ENCODE results near the gene ARPP21.

The ARPP21 gene

GRCh38 chr3:35739964-35740527 is 100.7 kb downstream of the ARPP21 start:
- TF ChIP-seq POU6F1 (CRISPR knock-in tag; IDR thresholded peaks at IDR 0.05; ENCODE audit: borderline replicate concordance, low read depth), result no peak
- TF ChIP-seq CREB5 (CRISPR knock-in tag; IDR thresholded peaks at IDR 0.05; ENCODE audit: low read depth), result no peak
- peak; percentile 47 for TF ChIP-seq ISL1 (CRISPR knock-in tag; IDR thresholded peaks at IDR 0.05)
- no peak for TF ChIP-seq PPARA (CRISPR knock-in tag; IDR thresholded peaks at IDR 0.05; ENCODE audit: borderline replicate concordance)
- TF ChIP-seq ZFP3 (CRISPR knock-in tag; IDR thresholded peaks at IDR 0.05), result no peak
- no peak for TF ChIP-seq BACH2 (CRISPR knock-in tag; IDR thresholded peaks at IDR 0.05; ENCODE audit: borderline replicate concordance)
- TF ChIP-seq ZNF565 (CRISPR knock-in tag; conservative IDR thresholded peaks at IDR 0.05; ENCODE audit: low read depth), result no peak
- ATAC-seq, result peak; percentile 62

- TF ChIP-seq ARNTL (CRISPR knock-in tag; IDR thresholded peaks at IDR 0.05; ENCODE audit: borderline replicate concordance, low read depth) (no peak), CREB5 (CRISPR knock-in tag; IDR thresholded peaks at IDR 0.05; ENCODE audit: low read depth) (no peak), PPARA (CRISPR knock-in tag; IDR thresholded peaks at IDR 0.05; ENCODE audit: borderline replicate concordance) (no peak), ZC3H10 (CRISPR knock-in tag; IDR thresholded peaks at IDR 0.05) (no peak), ZNF565 (CRISPR knock-in tag; conservative IDR thresholded peaks at IDR 0.05; ENCODE audit: low read depth) (no peak), TSHZ2 (CRISPR knock-in tag; IDR thresholded peaks at IDR 0.05) (no peak), TCF4 (CRISPR knock-in tag; IDR thresholded peaks at IDR 0.05; ENCODE audit: borderline replicate concordance) (no peak), TOX (CRISPR knock-in tag; IDR thresholded peaks at IDR 0.05; ENCODE audit: borderline replicate concordance) (no peak)
- no peak for ATAC-seq
These were observed 103.9 kb downstream of the ARPP21 start for GRCh38 chr3:35743218-35743617.

GRCh38 chr3:35744419-35744818 is 105.1 kb downstream of the ARPP21 start:
- ATAC-seq, result no peak
- TF ChIP-seq OSR1 (CRISPR knock-in tag; IDR thresholded peaks at IDR 0.05), result no peak
- no peak for TF ChIP-seq SNAI2 (CRISPR knock-in tag; IDR thresholded peaks at IDR 0.05)
- TF ChIP-seq CREB5 (CRISPR knock-in tag; IDR thresholded peaks at IDR 0.05; ENCODE audit: low read depth), result no peak
- TF ChIP-seq TCF4 (CRISPR knock-in tag; IDR thresholded peaks at IDR 0.05; ENCODE audit: borderline replicate concordance), result no peak
- no peak for TF ChIP-seq ZFP30 (CRISPR knock-in tag; IDR thresholded peaks at IDR 0.05)
- no peak for TF ChIP-seq PATZ1 (CRISPR knock-in tag; IDR thresholded peaks at IDR 0.05; ENCODE audit: borderline replicate concordance)
- TF ChIP-seq CSDC2 (CRISPR knock-in tag; IDR thresholded peaks at IDR 0.05), result no peak
- TF ChIP-seq BACH2 (CRISPR knock-in tag; IDR thresholded peaks at IDR 0.05; ENCODE audit: borderline replicate concordance), result no peak
- TF ChIP-seq ESRRG (CRISPR knock-in tag; IDR thresholded peaks at IDR 0.05), result no peak
- no peak for TF ChIP-seq POU6F1 (CRISPR knock-in tag; IDR thresholded peaks at IDR 0.05; ENCODE audit: borderline replicate concordance, low read depth)
- no peak for TF ChIP-seq ARNTL (CRISPR knock-in tag; IDR thresholded peaks at IDR 0.05; ENCODE audit: borderline replicate concordance, low read depth)
- TF ChIP-seq ISL1 (CRISPR knock-in tag; IDR thresholded peaks at IDR 0.05), result no peak
- TF ChIP-seq GLIS3 (CRISPR knock-in tag; IDR thresholded peaks at IDR 0.05), result no peak
